ENCODE measurements around the gene SP140L.
"Not testable (repeated sequence)": the region's sequence is repeated elsewhere in the genome, so short reads cannot be mapped to it uniquely, and the experiment has no call there.

SP140L gene

DNA sequence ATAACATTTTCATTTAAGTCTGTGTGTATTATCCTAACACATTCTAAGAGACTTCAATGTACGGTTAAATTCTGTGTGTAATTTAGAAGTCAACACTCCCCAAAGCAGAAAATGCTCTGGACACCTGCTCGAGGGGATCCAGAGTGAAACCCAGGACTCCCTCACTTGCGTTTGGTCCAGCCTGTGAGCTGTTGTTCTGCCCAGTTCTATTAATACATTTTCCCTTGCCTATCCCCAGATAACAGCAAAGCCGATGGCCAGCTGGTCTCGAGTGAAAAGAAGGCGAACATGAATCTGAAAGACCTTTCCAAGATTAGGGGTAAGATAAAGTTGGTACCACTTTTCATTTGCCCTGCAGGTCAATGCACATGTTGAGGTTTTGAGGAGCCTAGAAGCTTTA, 58.0 kb downstream of the SP140L start:
- DNase-seq = no peak

DNA sequence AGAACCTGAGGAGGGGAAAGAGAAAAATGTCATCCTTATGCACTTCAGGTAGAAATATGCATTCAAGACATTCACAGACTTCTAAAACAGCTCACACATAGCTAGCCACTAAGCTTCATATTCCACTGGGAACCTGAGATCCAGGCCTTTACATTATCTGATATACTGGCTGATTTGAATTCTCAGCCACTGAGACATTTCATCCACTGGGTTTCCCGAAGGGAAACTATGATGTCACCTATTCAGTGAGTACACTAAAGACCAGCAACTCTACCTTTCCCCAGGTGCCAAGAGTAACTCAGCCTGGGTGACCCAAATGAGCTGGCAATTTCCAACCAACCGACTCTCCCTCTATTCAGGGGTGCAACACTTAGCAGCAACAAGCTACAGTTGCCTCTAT, 67.3 kb downstream of the SP140L start:
- DNase-seq = no peak

DNA sequence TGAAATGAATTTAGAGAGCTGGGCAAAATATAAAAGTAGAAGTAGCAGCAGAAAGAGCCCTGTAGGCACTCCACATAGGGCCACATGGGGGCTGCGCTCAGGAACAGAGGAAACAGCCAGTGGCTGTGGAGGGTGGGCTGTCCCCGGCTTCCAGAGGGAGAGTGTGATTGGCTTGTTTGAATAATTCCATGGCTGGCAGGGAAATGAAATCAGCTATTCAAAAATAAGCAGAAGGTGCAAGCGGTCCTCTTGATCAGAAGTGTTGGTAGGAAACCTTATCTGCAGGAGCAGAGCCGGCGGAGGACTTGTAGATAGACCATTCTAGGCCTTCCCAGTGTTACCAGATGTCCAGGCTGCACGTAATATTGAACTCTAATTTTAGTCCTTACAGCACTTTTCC, 71.7 kb downstream of the SP140L start:
- DNase-seq = not testable (repeated sequence)

DNA sequence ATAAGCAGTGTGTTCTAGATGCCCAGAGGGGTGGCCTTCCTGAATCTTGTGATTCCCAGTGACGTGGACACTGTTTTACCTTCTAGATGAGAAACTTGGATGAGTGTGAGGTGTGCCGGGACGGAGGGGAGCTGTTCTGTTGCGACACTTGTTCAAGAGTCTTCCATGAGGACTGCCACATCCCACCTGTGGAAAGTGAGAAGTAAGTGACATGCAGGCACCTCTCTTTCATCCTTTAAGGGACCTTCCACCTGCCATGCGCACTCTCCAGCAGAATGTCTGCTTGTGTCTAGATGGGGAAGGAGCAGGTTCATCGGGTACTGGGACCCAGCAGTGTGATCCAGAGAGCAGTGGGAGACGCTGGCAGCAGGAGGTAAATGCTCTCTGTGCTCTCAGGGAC, 73.0 kb downstream of the SP140L start:
- no peak for DNase-seq

DNA sequence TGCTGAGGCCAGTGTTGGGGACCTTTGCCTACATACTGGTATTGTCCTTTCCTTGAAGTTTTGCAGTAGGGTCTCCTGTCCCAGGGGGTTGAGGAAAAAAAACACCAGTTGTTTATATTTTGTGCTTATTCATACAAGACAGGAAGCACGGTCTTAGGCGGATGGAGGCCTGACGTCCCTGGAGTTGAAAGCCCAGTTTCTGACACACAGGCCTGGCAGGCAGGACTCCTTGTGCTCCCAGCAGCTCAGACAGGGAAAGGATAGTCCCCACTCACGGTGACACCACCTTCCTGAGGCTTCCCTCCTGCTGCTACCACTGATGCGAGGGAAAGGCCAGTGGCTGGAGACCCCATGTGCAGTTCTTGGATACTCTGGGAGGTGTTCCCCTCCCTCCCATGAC, 73.5 kb downstream of the SP140L start:
- no peak for DNase-seq

DNA sequence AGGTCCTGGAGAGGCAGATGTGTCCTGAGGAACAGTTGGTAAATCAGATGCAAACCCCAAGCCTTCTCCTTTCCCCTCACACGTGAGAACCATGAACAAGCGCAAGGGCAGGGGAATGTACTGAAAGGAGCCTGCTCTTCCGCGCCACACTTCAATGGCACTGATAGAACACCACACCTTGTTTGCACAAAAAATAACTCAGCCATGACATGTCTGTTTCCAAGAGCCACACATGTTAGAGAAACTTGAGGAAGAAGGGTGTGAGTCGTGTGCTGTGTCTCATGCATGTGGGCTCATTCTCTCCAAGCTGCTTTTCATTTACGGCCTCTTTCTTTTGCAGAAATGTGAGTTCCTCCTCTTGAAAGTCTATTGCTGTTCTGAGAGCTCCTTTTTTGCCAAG, 74.0 kb downstream of the SP140L start:
- DNase-seq = not testable (repeated sequence)

DNA sequence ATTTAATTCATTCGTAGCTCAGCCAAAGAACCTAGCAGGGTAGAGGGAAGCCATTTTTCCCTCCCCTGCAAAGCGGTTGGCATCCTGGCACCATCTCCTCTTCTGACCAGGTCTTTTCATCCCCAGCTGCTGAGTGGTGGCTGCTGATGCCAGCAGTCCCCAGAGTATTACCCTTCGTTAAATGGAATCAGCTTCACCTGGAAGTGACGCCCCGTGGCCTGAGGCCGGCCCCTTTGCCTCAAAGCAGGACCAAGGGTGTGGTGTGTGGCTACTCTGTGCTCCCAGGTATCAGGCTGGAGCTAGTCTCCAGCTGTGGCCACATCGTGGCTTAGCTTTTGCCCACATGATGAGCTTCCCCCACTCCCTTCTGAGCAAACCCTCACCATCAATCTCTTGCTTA, 76.8 kb downstream of the SP140L start:
- DNase-seq = no peak

DNA sequence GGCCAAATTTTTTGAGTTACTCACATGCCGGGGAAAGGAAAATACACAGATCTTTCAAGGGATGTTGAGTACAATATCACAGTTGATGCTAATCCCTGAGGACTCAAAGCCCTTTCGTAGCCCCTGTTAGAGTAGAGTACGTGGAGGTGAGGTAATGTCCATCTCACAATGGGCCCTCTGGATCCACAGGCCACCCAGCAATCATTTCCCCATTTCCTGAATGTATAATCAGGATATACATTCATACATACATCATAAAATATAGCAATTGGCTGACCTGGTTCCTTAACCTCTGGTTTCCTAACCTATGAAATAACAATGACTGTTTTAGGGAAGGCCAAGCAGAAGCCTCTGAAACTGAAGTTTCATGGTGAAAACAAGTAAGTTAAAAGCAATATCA, 78.8 kb downstream of the SP140L start:
- no peak for DNase-seq

DNA sequence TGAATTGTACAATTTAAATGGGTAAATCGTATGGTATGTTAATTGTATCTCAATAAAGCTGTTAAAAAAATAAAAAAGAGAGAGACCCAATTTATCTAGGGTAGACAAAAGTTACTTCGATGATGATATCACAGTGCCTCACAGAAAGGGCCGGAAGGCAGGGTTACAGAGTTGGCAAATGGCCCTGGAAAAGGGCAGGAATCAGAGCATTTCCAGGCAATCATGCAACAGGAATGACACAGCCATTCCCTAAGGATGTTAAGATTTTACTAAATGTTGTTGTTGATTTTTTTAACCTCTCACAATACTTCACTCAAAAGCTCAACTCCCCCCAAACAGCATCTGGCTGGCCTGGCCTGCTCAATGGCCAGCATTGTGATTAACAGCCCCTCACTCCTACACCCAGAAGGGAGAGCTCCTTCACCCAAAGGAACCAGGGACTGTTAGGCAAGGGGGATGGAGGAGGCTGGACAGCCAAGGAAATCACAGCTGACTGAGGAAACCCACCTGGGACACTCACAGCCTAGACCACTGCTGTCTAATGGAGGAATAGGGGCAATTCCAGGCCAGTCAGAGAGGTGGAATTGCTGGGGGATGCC, 81.3 kb downstream of the SP140L start:
- no peak for DNase-seq

DNA sequence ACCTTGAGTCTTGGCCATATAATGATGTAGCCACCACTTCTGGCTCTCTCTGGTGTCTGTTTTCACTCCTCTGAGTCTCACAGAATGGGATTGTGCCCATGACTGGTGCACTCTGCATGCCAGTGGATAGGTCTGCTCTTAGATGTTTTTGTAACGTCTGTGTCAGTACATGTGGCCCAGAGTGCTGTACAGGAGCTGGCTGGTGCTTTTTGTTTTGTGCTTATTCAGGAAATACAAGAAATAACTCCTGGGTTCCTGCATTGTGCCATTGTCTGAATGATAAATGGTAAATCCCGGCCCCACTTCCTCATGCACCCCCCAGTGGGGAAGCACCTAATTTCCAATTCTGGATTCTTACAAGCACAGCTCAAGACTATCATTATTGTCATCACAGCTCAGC, 82.3 kb downstream of the SP140L start:
- DNase-seq = not testable (repeated sequence)

DNA sequence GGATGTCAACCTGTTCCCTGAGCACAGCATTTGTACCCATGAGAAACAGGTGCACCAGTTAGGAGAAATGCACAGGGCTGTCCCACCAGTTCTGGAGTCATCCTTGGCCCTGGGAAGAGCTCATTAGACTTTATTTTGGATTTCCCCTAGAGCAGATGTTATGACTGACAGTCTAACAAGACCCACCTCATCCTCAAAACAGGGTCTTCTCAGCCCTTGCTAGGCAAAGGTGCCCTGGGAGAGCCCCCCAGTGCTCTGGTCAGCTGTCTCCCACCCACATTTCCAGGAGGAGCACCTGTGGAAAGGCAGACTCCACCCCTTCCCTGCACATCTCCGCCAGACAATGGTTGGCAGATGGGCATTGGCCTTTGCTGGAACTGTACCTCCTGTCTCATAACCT, 83.3 kb downstream of the SP140L start:
- DNase-seq = no peak

DNA sequence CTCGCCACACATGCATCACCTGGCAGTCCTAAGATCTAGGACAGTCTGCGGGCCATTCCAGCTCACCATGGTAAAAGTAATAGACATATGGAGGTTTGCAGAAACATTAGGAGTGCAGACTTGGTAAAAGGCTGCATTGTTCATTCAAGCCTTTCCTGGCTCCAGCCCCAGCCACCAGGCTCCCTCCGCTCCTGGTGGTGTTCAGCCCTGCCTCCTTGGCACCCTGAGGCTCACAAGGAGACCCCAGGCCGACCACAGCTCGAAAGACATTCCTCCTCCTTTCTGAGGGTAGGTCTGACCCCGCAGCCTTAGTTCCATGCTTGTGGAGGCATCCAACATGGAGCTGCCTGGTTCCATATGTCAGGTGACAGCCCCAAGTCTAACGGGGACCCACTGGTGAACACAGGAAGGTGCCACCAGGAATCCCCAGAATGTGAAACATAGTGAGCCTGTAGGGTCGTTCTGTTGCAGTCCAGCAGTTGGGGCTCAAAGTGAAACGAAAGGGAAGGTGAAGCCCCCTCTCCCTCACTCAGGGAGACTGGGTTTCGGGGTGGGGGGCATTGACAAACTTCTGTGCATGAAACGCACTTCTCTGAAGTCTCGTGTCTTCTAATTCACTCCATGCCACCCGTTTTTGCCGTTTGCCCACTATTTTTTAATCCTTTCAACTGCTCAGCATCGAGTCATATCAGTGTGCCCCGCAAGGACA, 84.0 kb downstream of the SP140L start:
- no peak for DNase-seq

DNA sequence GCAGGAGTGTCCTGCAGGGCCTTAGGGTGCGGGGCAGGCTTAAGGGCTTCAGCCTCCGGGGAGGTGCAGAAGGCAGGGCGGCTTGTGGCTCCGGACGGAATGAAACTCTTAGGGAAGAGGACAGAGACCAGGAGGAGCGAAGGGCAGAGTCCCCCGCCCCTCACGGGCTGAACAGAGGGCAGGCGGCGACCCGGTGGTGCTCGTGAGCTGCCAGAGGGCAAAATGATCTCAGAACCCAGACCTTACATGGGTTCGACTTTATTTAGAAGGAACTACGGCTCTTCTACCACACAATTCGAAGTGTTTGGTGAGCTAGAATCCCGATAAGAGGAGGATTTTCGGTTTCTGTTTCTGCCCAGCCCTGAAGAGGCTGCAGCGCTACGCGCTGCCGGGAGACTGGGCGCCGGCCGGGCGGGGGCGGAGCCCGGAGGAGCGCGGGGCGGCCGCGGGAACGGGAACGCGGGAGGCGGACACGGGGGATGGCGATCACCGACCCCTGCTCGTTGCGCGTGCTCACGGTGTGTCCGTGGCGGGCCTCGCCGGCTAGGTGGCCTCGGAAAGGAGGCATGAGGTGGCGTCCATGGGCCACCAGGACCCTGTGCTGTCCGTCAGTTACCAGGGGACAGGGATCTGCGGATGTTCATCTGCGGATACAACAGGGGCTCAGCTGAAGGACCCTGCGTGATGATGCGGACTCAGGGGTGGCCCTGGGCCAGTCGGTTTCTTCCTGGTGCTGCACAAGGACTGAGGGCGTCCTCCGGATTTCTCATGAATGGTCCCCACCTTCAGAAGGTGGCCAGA, 84.8 kb downstream of the SP140L start:
- DNase-seq = peak; percentile 54

DNA sequence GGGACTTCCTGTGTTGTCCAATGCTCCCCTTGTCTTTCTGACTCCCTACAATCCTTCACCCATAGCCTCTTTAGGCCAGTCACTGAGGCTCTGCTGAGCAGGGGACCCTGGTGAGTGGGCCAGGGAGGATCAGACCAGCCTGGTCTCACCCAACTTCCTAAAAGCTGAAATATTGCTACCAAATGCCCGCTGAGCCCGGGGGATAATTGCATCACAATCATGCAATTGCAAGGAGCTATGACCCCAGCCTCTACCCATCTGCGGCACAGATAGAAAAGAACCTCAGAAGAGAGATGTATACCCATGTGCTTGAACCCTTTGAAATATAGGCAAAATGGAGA, 85.3 kb downstream of the SP140L start:
- no peak for DNase-seq

DNA sequence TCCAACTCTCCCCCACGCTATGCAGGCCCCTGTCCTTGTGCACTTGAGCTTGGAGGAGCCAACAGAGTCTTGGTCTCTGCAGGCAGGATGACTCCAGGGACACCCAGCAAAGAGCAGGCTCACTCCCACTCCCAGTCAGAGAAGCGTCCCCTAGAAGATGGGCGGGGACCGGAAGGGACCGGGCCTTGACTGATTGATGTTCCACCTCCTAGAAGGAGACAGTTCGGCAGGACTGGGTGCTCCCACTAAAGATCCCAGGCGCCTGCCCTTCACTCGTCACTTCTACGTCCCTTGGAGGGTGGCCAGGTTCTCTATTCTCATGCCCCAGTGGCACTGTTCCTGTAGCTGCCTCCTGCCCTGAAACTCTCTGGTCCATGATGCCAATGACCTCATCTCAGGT, 85.9 kb downstream of the SP140L start:
- no peak for DNase-seq

DNA sequence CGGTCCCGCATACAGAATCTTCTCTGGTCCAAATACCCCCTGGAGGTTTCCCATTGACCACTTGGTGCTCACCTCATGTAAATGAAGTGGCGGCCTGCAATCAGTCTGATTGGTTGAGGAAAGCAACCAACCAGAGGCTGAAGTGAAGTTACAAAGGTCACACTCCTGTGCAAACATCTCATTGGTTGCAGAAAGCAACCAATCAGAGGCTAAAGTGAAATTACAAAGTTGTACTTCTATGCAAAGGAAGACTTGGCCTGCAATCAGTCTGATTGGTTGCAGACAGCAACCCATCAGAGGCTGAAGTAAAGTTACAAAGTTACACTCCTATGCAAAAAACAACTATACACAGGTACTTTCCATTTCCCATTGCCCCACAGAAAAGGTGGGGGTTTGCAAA, 86.5 kb downstream of the SP140L start:
- DNase-seq = no peak

DNA sequence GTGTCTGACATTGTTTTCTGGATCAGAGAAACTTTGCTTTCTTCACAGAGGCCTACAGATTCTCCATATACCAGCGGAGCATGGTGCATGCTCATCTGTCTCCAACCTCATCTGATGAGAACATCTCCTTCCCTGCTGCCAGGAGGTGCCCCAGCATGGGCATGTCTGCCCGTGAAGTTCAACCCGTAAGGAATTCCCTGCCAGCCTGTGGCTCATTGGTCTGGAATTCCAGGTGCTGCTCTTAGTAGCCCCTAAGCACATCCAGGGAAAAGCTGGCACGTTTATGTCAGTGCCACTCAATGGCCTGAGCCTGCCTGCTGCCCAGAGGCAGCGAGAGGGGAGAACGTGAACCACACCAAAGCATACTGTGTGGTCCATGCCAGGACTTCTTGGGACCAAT, 87.3 kb downstream of the SP140L start:
- DNase-seq = no peak

DNA sequence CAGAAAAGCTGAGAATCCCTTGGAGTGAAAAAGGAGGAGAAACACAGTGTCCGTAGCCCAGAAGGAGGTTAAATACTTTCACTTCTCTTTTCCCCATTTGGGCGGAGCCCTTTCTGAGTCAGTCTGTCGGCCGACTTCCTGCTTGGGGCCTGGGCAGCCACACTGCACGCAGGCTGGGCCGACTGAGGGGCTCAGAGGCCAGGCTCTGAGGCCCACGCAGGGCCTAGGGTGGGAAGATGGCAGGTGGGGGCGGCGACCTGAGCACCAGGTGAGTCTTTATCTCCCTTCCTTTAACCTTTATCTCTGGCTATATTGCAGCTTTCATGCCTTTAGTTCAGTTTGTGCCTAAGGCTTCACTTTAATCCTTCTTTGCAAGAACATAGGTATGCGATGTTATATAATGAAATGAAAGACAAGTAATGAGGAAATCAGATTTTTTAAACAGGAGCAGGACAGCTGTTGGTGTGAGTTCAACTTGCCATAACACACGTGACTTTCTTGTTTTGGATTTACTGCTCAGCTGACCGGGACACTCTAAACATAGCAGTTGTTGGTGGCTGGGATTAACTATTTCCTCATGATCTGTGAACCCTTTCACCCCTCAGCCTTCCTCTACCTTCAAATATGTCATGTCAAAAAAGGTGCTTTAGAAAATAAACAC, 89.2 kb downstream of the SP140L start, which contains the start of gene SP100:
Gene SP100, plus strand, starts transcription at position 141 of the 661 bp plus-strand sequence. Its CDS starts 96 bp downstream, at position 237.
- DNase-seq = peak; percentile 86

DNA sequence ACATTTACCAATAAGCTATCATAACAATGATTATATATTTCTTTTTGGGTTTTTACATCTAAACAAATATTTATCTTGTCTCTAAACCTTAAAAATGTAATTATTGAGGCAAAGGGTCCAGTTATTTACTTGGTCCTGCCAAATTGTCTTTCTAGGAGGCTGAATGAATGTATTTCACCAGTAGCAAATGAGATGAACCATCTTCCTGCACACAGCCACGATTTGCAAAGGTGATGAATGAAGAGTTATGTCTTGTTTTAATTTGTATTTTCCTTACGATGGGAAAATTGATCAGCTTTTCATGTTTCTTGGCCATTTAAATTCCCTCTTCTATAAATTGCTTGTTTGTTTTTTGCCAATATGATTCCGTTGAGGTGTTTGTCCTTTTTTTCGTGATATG, 90.4 kb downstream of the SP140L start:
- no peak for DNase-seq

DNA sequence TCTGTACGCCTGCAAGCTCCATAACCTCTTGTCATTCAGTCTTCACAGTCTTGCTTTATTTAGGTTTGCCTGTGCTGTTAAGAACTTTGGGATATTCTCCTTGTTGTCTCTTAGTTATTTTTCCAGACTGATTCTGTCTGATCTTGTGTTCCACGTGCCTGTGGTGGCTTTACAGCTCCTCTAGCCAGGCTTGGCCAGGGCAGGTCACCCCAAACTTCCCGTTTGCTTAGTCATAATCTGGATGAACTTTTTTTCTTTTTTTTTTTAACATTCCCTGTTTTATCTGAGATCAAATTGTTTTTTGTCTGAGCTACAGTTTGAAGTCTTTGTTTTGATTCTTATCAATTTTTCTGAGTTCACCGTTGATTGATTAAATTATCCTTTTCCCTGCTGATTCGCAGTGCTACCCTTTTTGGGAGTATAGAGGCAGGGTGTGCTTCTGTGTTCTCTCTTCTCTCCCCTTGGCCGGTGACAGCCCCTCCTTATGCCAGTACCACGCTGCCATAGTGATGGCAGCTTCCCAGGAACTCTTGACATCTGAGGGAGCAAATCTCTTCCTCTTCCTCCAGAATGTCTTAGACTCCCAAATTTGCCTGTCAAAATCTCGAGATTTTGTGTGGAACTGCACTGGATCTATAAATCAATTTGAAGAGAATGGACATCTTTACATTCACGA, 91.5 kb downstream of the SP140L start:
- no peak for DNase-seq

DNA sequence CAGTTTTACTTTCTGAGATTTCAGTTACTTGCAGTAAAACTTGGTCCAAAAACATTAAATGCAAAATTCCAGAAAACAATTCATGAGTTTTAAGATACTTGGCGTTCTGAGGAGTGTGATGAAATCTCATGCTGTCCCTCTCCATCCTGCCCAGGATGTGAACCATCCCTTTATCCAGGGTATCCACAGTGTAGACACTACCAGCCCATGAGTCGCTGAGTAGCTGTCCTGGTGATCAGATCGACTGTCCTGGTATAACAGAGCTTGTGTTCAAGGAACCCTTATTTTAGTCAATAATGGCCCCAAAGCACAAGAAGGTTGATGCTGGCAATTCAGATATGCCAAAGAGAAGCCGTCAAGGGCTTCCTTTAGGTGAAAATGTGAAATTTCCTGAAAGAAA, 92.2 kb downstream of the SP140L start:
- no peak for DNase-seq

DNA sequence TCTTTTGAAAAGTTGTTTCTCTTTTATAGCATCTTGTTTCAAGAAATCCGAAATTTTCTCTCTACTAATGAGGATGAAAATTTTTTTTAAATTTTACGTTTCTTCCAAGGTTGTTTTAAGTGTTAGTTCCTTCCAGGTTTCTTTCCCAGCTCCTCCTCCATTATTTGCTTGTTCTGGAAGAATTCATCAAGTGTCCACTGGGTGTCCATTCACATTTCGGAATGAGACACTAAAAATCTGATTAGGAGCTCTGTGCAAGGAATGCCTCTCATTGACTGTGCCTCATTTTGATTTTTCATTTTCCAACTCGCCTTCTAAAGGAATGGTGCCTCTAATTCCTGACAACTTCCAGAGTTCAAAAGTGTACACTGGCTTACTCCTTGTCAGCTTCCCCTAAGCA, 95.2 kb downstream of the SP140L start:
- no peak for DNase-seq

DNA sequence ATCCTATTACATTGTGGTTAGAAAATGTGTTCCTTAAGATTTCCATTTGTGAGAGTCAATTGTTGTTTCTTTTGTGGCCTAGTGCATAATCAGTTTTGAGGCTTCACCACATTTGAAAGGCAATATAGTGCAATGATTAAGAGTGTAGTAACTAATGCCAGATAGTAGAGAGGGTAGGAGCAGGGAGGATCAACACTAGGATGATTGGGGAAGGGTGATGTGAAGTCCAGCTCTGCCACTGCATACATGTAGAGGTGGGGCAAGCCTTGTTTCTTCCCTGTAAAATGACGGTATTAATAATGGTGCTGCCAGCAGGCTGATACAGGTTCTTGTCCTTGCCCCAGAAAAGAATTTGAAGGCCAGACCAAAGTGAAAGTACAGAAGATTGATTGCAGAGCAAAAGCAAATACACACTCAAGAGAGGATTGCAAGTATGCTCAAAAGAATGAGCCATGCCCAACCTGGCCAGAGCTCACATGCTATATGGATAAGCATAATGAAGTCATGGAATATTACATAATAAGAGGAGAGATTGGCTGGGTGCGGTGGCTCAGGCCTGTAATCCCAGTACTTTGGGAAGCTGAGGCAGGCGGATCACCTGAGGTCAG, 97.0 kb downstream of the SP140L start:
- no peak for DNase-seq
